CD8-positive, alpha-beta memory T cell (primary cell): Measurements from ENCODE around the gene EDIL3. TPM values are rescaled to one million over a fixed set of nuclear protein-coding genes. Genes with fewer than 3 reads are reported as not detected.

Experiments
- CTCF ChIA-PET: fragments of 350-600 bp; sonication (Branson Sonifier 250); formaldehyde crosslinking; loops from one replicate; lab custom pipeline; 2021; ENCODE audit warnings: antibody characterized with exemption; lab: Charles Lee
- POLR2A ChIA-PET: fragments of 350-600 bp; sonication (Branson Sonifier 250); formaldehyde crosslinking; loops from one replicate; lab custom pipeline; 2021; ENCODE audit warnings: antibody characterized with exemption; lab: Charles Lee
- DNase-seq, 5 donors: peaks; one replicate each; pipeline versions ENCODE4 v3.0.0 to v3.0.0-alpha.2; 2020 to 2022; ENCODE audit warnings: mixed read lengths in 1 of 5
- H3K27ac ChIP-seq: one replicate; pipeline ENCODE4 v1.7.0; 2013; ENCODE audit warnings: low read depth, mild to moderate bottlenecking, low read length, moderate library complexity
- H3K27me3 ChIP-seq: 2 replicates; pipeline ENCODE4 v1.7.0; 2013; ENCODE audit warnings: low read length, mild to moderate bottlenecking; ENCODE audit not compliant: insufficient read depth, poor library complexity, severe bottlenecking
- H3K36me3 ChIP-seq: 2 replicates; pipeline ENCODE4 v1.7.0; 2013; ENCODE audit warnings: mild to moderate bottlenecking, low read length, moderate library complexity; ENCODE audit not compliant: insufficient read depth
- H3K4me1 ChIP-seq: 2 replicates; pipeline ENCODE4 v1.7.0; 2013; ENCODE audit warnings: mild to moderate bottlenecking, low read length, moderate library complexity; ENCODE audit not compliant: insufficient read depth
- H3K4me3 ChIP-seq: 2 replicates; pipeline ENCODE4 v1.7.0; 2013; ENCODE audit warnings: mild to moderate bottlenecking, low read length
- H3K9me3 ChIP-seq: 2 replicates; pipeline ENCODE4 v1.7.0; 2013; ENCODE audit warnings: mild to moderate bottlenecking, low read length
- H3K27ac Mint-ChIP-seq, 8 donors: one replicate each; pipeline ENCODE4 v1.8.0; 2020 to 2021; ENCODE audit warnings: mixed read lengths in 8 of 8, mild to moderate bottlenecking in 6 of 8, inconsistent platforms in 3 of 8, moderate library complexity in 3 of 8
- H3K27me3 Mint-ChIP-seq, 2 donors: one replicate each; pipeline ENCODE4 v1.8.0; 2020 to 2021; ENCODE audit warnings: mixed read lengths in 2 of 2, mild to moderate bottlenecking in 1 of 2, moderate library complexity in 1 of 2
- H3K36me3 Mint-ChIP-seq, 3 donors: one replicate each; pipeline ENCODE4 v1.8.0; 2020 to 2021; ENCODE audit warnings: mixed read lengths in 3 of 3, inconsistent platforms in 1 of 3, mild to moderate bottlenecking in 1 of 3
- H3K4me1 Mint-ChIP-seq, 3 donors: one replicate each; pipeline ENCODE4 v1.8.0; 2020 to 2021; ENCODE audit warnings: mixed read lengths in 3 of 3, inconsistent platforms in 1 of 3, mild to moderate bottlenecking in 1 of 3
- H3K4me3 Mint-ChIP-seq, 7 donors: one replicate each; pipeline ENCODE4 v1.8.0; 2020 to 2021; ENCODE audit warnings: mixed read lengths in 7 of 7, mild to moderate bottlenecking in 6 of 7, moderate library complexity in 4 of 7, inconsistent platforms in 2 of 7
- H3K9me3 Mint-ChIP-seq, 5 donors: one replicate each; pipeline ENCODE4 v1.8.0; 2020 to 2022; ENCODE audit warnings: mixed read lengths in 5 of 5, mild to moderate bottlenecking in 3 of 5, moderate library complexity in 2 of 5, inconsistent platforms in 1 of 5
- polyA plus RNA-seq: library from polyadenylated mRNA; unstranded; fragments of 300-500 nt; fragmentation: Illumina TruSeq; gene quantifications from one replicate; pipeline ENCODE4 v1.2.3, GENCODE V29; 2021
- total RNA-seq, 2 experiments: library from RNA; stranded (reverse); gene quantifications; one replicate each; pipeline ENCODE4 v1.2.3, GENCODE V29; 2021

The EDIL3 gene
- total and polyA plus RNA-seq, 3 experiments from 2014 or later: not detected

DNA sequence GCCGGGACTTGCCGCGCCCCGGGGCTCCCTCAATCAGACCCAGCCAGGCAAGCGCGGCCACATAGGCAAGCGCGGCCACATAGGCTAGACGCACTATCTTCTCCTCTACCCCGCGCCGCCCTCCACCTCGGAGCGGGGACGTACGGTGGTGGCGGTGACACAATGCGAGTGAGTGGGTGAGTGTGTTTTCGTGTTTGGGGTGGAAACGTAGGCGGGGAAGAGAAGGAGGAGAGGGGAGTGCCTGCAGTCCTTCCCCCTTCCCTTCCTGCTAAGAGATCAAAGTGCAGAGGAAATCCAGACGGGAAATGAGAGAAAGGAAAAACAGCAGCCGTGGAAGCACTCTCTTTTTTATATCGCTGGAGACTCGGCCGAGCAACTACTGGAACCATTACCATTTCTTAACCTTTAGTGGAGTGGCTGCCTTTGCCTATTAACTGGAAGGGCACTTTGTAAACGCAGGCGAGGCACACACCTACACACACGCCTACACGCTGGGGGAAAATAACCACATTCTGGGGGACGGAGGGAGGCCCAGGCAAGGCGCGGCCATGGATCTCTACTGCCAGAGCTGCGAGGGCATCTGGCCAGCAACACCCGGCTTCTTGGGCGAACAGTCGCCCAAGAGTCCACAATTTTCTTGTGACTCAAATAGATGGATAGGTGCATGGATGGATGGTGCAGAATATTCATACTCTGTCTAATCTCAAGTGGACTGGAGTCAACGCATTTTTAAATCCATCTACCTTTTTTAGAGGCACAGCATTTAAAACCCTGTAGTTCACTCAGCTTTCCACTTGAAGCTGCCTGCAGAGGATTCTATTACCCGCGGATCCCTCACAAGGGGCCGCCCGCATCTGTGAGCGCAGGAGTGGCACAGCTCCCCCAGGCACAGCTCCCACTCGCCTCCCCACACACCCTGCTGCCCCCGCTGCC lies 2.1 kb downstream of the EDIL3 start:
- Histone ChIP-seq H3K9me3 (no peaks in the 10 kb centered on the region), H3K27ac (no peak overlapping the region), H3K4me1 (no peaks in the 10 kb centered on the region), H3K36me3 (no peaks in the 10 kb centered on the region), H3K27me3 (no peaks in the 10 kb centered on the region), H3K4me3 (no peak overlapping the region)
- no peak for DNase-seq
- H3K4me3 Mint-ChIP-seq: no peak overlapping the region
- ChIA-PET POLR2A (no interaction called here), CTCF (no interaction called here)
- H3K36me3 Mint-ChIP-seq: no peaks in the 10 kb centered on the region
- no peaks in the 10 kb centered on the region for H3K4me1 Mint-ChIP-seq
- no peak overlapping the region for H3K27ac Mint-ChIP-seq
- peaks cover 0 to 17% (median 10%) of the 10 kb centered on the region in 5 donors for H3K9me3 Mint-ChIP-seq
- peaks cover 18 to 39% of the 10 kb centered on the region in 2 donors for H3K27me3 Mint-ChIP-seq

DNA sequence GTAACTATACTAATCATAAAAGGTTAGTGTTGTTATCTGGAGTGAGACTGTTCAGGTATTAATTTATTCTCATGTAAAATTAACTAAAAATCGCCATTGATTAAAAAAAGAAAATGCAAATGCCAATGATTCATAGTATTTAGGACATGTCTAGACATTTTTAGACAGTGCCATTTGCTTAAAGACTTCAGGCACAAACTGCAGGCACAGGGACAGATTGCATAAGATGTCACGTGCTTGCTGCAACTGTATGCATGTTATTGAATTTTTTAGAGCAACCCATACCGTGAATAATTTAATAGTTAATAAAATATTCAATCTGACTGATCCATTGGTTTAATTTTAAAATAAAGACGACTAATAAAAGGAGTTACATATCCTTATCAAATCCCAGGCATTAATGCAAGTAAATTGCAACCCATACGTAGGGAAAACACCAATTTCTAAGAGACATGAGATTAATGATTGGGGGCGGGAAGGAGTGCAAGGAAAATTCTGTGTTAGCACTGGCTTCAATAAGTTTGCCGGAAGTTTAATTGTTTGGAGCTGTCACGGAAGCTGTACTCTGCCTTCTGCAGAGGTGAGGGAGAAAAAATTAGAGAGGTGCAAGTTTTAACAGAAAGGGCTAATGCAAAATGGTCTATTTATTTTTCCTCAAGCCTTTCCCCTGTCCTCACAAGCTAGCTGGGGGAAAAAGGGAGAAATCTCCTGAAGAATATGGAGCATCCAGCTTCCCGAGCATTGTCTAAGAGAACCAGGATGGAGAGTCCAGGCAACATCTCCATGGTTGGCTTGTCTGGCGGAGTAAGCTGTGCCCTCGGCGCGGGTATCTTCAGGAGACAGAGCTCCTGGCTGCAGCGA lies 2.9 kb downstream of the EDIL3 start:
- no peak for DNase-seq
- Mint-ChIP-seq H3K4me3 (no peak overlapping the region), H3K4me1 (no peaks in the 10 kb centered on the region), H3K9me3 (peaks cover 0 to 17% (median 8%) of the 10 kb centered on the region in 5 donors), H3K27ac (no peak overlapping the region), H3K27me3 (peaks cover 18 to 36% of the 10 kb centered on the region in 2 donors), H3K36me3 (no peaks in the 10 kb centered on the region)
- Histone ChIP-seq H3K36me3 (no peaks in the 10 kb centered on the region), H3K9me3 (no peaks in the 10 kb centered on the region), H3K4me1 (no peaks in the 10 kb centered on the region), H3K4me3 (no peak overlapping the region), H3K27me3 (no peaks in the 10 kb centered on the region), H3K27ac (no peak overlapping the region)
- ChIA-PET POLR2A (no interaction called here), CTCF (no interaction called here)

DNA sequence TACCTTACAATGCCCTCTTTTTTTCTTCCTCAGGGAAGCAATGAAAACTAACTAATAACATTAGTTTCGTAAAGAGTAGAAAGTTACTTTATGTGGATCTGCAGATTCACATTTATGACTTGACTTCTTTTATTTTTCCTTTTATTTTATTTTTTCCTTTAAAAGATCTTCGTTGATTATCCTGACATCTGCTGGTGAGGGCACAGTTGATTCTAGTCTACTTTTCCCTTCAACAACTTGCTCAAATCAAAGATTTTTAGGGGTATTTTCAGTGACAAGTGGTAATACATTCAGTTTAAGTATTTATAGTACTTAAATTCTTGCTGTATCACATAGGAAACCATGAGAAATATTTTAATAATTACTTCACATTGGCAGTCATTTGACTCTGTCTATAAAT lies 4.9 kb downstream of the EDIL3 start:
- no peak for DNase-seq
- POLR2A ChIA-PET: no interaction called here
- Histone ChIP-seq H3K9me3 (no peaks in the 10 kb centered on the region), H3K4me1 (no peaks in the 10 kb centered on the region), H3K4me3 (no peak overlapping the region), H3K36me3 (no peaks in the 10 kb centered on the region), H3K27me3 (no peaks in the 10 kb centered on the region), H3K27ac (no peak overlapping the region)
- peaks cover 12 to 21% of the 10 kb centered on the region in 2 donors for H3K27me3 Mint-ChIP-seq
- H3K9me3 Mint-ChIP-seq: peaks cover 0 to 4% (median 0%) of the 10 kb centered on the region in 5 donors
- no peaks in the 10 kb centered on the region for H3K36me3 Mint-ChIP-seq
- no peak overlapping the region for H3K27ac Mint-ChIP-seq
- no peaks in the 10 kb centered on the region for H3K4me1 Mint-ChIP-seq
- H3K4me3 Mint-ChIP-seq: no peak overlapping the region
- CTCF ChIA-PET: no interaction called here

DNA sequence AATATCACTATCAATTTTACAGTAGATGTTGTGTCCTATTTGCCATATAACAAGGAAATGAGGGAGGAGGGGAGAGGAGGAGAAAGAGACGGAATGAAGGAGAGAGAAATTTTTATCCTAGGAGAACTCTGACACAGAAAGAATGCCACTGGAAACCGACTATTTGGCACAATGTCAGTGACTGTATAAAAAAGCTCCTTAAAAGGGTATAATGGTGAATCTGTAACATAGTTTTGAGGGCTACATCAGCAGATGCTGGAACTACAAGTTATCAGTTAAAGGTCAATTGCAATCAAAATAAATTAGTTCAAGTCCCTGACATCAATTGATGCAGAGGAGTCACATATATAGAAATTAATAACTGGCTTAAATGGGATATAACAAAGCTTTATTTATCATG lies 5.7 kb downstream of the EDIL3 start:
- DNase-seq: no peak
- H3K4me1 Mint-ChIP-seq: no peaks in the 10 kb centered on the region
- H3K4me3 ChIP-seq: no peak overlapping the region
- ChIA-PET CTCF (no interaction called here), POLR2A (no interaction called here)
- H3K9me3 Mint-ChIP-seq: peaks cover 0 to 4% (median 0%) of the 10 kb centered on the region in 5 donors
- no peaks in the 10 kb centered on the region for H3K9me3 ChIP-seq
- no peak overlapping the region for H3K4me3 Mint-ChIP-seq
- H3K36me3 Mint-ChIP-seq: no peaks in the 10 kb centered on the region
- H3K27me3 Mint-ChIP-seq: peaks cover 12 to 18% of the 10 kb centered on the region in 2 donors
- no peak overlapping the region for H3K27ac ChIP-seq
- no peaks in the 10 kb centered on the region for H3K36me3 ChIP-seq
- H3K4me1 ChIP-seq: no peaks in the 10 kb centered on the region
- H3K27ac Mint-ChIP-seq: no peak overlapping the region
- no peaks in the 10 kb centered on the region for H3K27me3 ChIP-seq

GRCh38 chr5:84378420-84378819 lies 6.3 kb downstream of the EDIL3 start:
- H3K27ac Mint-ChIP-seq: no peak overlapping the region

DNA sequence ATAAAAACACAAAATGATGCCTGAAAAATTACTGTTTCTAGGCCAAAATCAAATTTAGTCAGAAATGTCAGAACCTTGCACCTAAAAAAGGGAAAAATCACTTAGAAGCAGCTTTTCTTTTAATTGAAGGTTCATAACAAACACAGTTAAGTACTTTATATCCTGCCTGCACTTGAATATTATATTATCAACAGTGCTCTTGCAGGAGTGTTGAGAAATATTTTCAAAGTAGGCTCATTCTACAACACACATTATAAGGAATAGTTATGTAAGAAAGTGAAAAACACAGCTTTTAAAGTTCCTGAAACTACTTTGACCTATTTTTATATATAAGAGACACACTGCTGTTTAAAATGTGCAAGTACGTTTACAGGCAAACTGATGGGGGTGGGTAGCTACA lies 8.3 kb downstream of the EDIL3 start:
- H3K9me3 Mint-ChIP-seq: peaks cover 0 to 4% (median 0%) of the 10 kb centered on the region in 5 donors
- H3K27me3 ChIP-seq: no peaks in the 10 kb centered on the region
- H3K4me1 Mint-ChIP-seq: no peaks in the 10 kb centered on the region
- no peaks in the 10 kb centered on the region for H3K9me3 ChIP-seq
- no peaks in the 10 kb centered on the region for H3K27me3 Mint-ChIP-seq
- no peak overlapping the region for H3K27ac Mint-ChIP-seq
- no peak for DNase-seq
- H3K4me1 ChIP-seq: no peaks in the 10 kb centered on the region
- ChIA-PET CTCF (no interaction called here), POLR2A (no interaction called here)
- no peak overlapping the region for H3K27ac ChIP-seq
- no peaks in the 10 kb centered on the region for H3K36me3 ChIP-seq
- no peak overlapping the region for H3K4me3 ChIP-seq
- H3K36me3 Mint-ChIP-seq: no peaks in the 10 kb centered on the region
- H3K4me3 Mint-ChIP-seq: no peak overlapping the region

More at GRCh38 chr5:84378420-84378819, 6.3 kb downstream of the EDIL3 start:
- no peak overlapping the region for H3K4me3 Mint-ChIP-seq
- peaks cover 12 to 16% of the 10 kb centered on the region in 2 donors for H3K27me3 Mint-ChIP-seq
- DNase-seq: no peak
- CTCF ChIA-PET: no interaction called here
- H3K4me3 ChIP-seq: no peak overlapping the region
- H3K9me3 ChIP-seq: no peaks in the 10 kb centered on the region
- H3K36me3 Mint-ChIP-seq: no peaks in the 10 kb centered on the region
- H3K27ac ChIP-seq: no peak overlapping the region
- peaks cover 0 to 4% (median 4%) of the 10 kb centered on the region in 5 donors for H3K9me3 Mint-ChIP-seq
- POLR2A ChIA-PET: no interaction called here
- H3K27me3 ChIP-seq: no peaks in the 10 kb centered on the region
- no peaks in the 10 kb centered on the region for H3K4me1 ChIP-seq
- no peaks in the 10 kb centered on the region for H3K4me1 Mint-ChIP-seq
- no peaks in the 10 kb centered on the region for H3K36me3 ChIP-seq

DNA sequence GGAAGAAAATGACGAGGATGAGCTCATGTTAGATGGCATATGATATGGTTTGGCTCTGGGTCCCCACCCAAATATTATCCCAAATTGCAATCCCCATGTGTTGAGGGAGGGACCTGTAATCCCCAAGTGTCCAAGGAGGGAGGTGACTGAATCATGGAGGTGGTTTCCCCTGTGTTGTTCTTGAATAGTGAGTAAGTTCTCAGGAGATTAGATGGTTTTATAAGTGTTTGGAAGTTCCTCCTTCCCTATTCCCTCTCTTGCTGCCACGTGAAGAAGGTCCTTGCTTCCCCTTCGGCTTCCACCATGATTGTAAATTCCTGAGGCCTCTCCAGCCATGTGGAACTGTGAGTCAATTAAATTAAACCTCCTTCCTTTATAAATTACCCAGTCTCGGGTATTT lies 10.1 kb downstream of the EDIL3 start:
- CTCF ChIA-PET: no interaction called here
- no peak overlapping the region for H3K4me3 Mint-ChIP-seq
- POLR2A ChIA-PET: no interaction called here
- no peaks in the 10 kb centered on the region for H3K36me3 ChIP-seq
- no peaks in the 10 kb centered on the region for H3K36me3 Mint-ChIP-seq
- no peak overlapping the region for H3K4me3 ChIP-seq
- no peak for DNase-seq
- H3K4me1 ChIP-seq: no peaks in the 10 kb centered on the region
- H3K9me3 ChIP-seq: no peaks in the 10 kb centered on the region
- no peaks in the 10 kb centered on the region for H3K27me3 Mint-ChIP-seq
- H3K27me3 ChIP-seq: no peaks in the 10 kb centered on the region
- H3K9me3 Mint-ChIP-seq: peaks cover 0 to 4% (median 0%) of the 10 kb centered on the region in 5 donors
- no peak overlapping the region for H3K27ac ChIP-seq
- no peak overlapping the region for H3K27ac Mint-ChIP-seq
- H3K4me1 Mint-ChIP-seq: no peaks in the 10 kb centered on the region

DNA sequence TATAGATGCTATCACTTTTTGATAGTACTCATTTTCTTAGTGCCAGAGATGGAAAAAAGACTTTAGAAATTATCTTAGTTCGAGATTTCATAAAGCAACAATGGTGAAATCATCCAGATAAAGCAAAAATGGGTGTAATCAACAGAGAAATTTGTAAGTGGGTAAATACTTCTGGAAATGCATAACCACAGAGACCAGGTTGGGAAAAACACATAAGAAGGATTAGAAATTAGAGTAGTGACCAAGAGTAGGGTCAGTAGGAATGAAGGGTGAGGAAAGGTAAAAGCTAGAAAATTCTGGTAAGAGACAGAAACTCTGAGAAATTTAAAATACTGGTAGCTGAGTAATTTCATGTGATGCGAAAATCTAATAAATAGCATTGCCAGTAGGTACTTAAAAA lies 11.2 kb downstream of the EDIL3 start:
- ChIA-PET CTCF (no interaction called here), POLR2A (no interaction called here)
- no peaks in the 10 kb centered on the region for H3K27me3 Mint-ChIP-seq
- Histone ChIP-seq H3K27me3 (no peaks in the 10 kb centered on the region), H3K9me3 (no peaks in the 10 kb centered on the region), H3K4me1 (no peaks in the 10 kb centered on the region), H3K27ac (no peak overlapping the region), H3K36me3 (no peaks in the 10 kb centered on the region), H3K4me3 (no peak overlapping the region)
- no peak overlapping the region for H3K27ac Mint-ChIP-seq
- H3K36me3 Mint-ChIP-seq: no peaks in the 10 kb centered on the region
- peaks cover 0 to 9% (median 0%) of the 10 kb centered on the region in 5 donors for H3K9me3 Mint-ChIP-seq
- no peak for DNase-seq
- no peaks in the 10 kb centered on the region for H3K4me1 Mint-ChIP-seq
- no peak overlapping the region for H3K4me3 Mint-ChIP-seq
